Lung (tissue), 12 donors: ENCODE results near the gene KIAA1191. TPM values are rescaled to one million over a fixed set of nuclear protein-coding genes. Genes with fewer than 3 reads are reported as not detected.

Experiments used
- ATAC-seq: fragments of 200-7000 bp; cut with Tn5 transposase; one replicate; pipeline ENCODE4 v1.9.1; 2020; ENCODE audit warnings: moderate number of reproducible peaks; ENCODE audit not compliant: insufficient read depth, low FRiP score
- DNase-seq, 3 donors: peaks; one replicate each; pipeline ENCODE4 v3.0.0-alpha.2; 2013 to 2017
- H3K27ac ChIP-seq, 2 donors: one replicate each; pipeline ENCODE4 v1.5.1; 2013; ENCODE audit warnings: mild to moderate bottlenecking in 2 of 2, moderate library complexity in 2 of 2, control low read depth in 1 of 2, inconsistent platforms in 1 of 2, low read depth in 1 of 2, low read length in 1 of 2
- H3K27me3 ChIP-seq, 3 donors: one replicate each; pipeline ENCODE4 v1.5.1; 2013; ENCODE audit warnings: low read length in 2 of 3; ENCODE audit not compliant: control insufficient read depth in 3 of 3, insufficient read depth in 3 of 3
- H3K36me3 ChIP-seq, 4 donors: one replicate each; pipeline ENCODE4 v1.5.1; 2013; ENCODE audit warnings: low read length in 4 of 4, mild to moderate bottlenecking in 1 of 4, moderate library complexity in 1 of 4; ENCODE audit not compliant: control insufficient read depth in 4 of 4, insufficient read depth in 4 of 4
- H3K4me1 ChIP-seq, 5 donors: one replicate each; pipeline ENCODE4 v1.5.1; 2013; ENCODE audit warnings: low read length in 5 of 5, mild to moderate bottlenecking in 2 of 5, moderate library complexity in 1 of 5; ENCODE audit not compliant: control insufficient read depth in 5 of 5, insufficient read depth in 5 of 5
- H3K4me3 ChIP-seq: one replicate; pipeline ENCODE4 v1.5.1; 2013; ENCODE audit warnings: mild to moderate bottlenecking, control low read depth, moderate library complexity
- H3K9ac ChIP-seq, 2 donors: one replicate each; pipeline ENCODE4 v1.5.1; 2013; ENCODE audit warnings: low read length in 2 of 2, control low read depth in 1 of 2; ENCODE audit not compliant: insufficient read depth in 1 of 2
- H3K9me3 ChIP-seq, 4 donors: one replicate each; pipeline ENCODE4 v1.5.1; 2013; ENCODE audit warnings: low read length in 3 of 4, mild to moderate bottlenecking in 1 of 4, moderate library complexity in 1 of 4; ENCODE audit not compliant: control insufficient read depth in 4 of 4, insufficient read depth in 3 of 4
- CTCF ChIP-seq: IDR thresholded peaks from 2 replicates; pipeline ENCODE4 v1.5.1; 2012; ENCODE audit warnings: mild to moderate bottlenecking; ENCODE audit errors: control extremely low read depth, extremely low read depth
- WGBS, 2 donors: extraction: QIAGEN DNeasy Blood & Tissue Kit; methylation state at CpG; one replicate each; pipeline ENCODE4 v1.1.7; 2013; 5-methylcytosine and 5-hydroxymethylcytosine counted together
- polyA plus RNA-seq, 2 donors: library from polyadenylated mRNA; stranded (reverse); fragments of 200-250 nt; gene quantifications; one replicate each; pipeline ENCODE4 v1.2.1, GENCODE V29; 2013
- total RNA-seq, 2 donors: library from RNA; depleted of rRNA in 1 of 2; stranded (reverse); fragments of >200 nt in 1 of 2; gene quantifications; one replicate each; pipeline ENCODE4 v1.2.1, GENCODE V29; 2014 to 2021
- donor health status: control.
- donor health status: control.
- donor health status: Bipolar disorder and iron deficiency.
- donor health status: healthy.
- donor health status: DM: yes; HTN: yes; CAD: no.

The KIAA1191 gene
- total and polyA plus RNA-seq, 4 donors = 41.0 to 78.1 (median 61.8) TPM

DNA sequence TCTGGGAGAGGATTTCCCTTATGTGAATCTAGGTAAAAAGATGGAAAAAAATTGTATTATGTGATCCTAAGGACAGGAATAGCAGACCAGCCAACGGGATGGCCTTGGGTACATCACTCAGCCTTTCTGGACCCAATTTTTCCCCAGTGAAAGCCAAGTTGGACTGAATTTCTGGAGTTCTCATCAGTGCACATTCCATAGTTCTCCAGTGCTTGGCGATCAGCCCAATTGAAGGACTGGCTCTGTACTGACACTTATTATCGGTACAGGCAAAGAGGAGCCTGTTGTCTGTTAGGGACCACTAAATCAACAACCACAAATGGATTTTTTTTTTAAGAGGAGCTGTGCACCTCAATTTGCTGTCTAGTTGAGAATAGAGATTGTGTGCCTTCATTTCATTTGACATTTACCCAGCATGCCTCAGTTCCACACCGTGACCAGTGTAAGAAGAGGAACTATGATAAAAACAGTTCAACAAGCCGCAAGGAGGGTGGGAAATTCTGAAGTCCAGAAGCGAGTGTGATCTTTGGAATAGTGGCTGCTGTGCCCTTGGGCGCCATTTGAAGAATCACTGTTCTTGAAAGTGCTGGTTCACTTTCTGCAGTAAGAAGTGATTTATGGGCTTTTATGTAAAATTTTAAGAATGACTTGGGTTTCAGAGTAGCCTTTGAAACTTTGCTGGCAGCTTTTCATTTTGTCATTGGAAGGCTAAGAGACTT is 11.7 kb upstream of the KIAA1191 start:
- ATAC-seq = no peak
- H3K36me3 ChIP-seq = peaks cover under 1 to 27% (median 7%) of the 10 kb centered on the region in 4 donors
- no peaks in the 10 kb centered on the region for H3K9me3 ChIP-seq
- H3K4me1 ChIP-seq = peaks cover 0 to 12% (median 4%) of the 10 kb centered on the region in 5 donors
- H3K9ac ChIP-seq = no peak overlapping the region
- WGBS, 2 donors = 69% methylated on average over 7 of the region's 7 CpGs
- H3K27ac ChIP-seq = no peak overlapping the region
- no peaks in the 10 kb centered on the region for H3K27me3 ChIP-seq
- H3K4me3 ChIP-seq = no peak overlapping the region
- TF ChIP-seq CTCF = no peak
- DNase-seq = peak; percentile 51 to 69 (median 58)

- no peaks in the 10 kb centered on the region for H3K9me3 ChIP-seq
- H3K36me3 ChIP-seq = peaks cover 0 to 33% (median 8%) of the 10 kb centered on the region in 4 donors
- DNase-seq = no peak
- ATAC-seq = no peak
- peak overlapping the region in 1 of 2 donors; percentile 11 for H3K27ac ChIP-seq
- H3K9ac ChIP-seq = no peak overlapping the region
- H3K4me1 ChIP-seq = peaks cover 0 to 12% (median 4%) of the 10 kb centered on the region in 5 donors
- TF ChIP-seq CTCF = no peak
- H3K4me3 ChIP-seq = no peak overlapping the region
- WGBS, 2 donors = 91 to 92% methylated on average over 13 of the region's 13 CpGs
- H3K27me3 ChIP-seq = no peaks in the 10 kb centered on the region
Observed at GRCh38 chr5:176371621-176372539, 10.3 kb upstream of the KIAA1191 start.

- WGBS, 2 donors = 91 to 92% methylated on average over 8 of the region's 8 CpGs
- Histone ChIP-seq H3K27me3 (no peaks in the 10 kb centered on the region), H3K36me3 (peaks cover 0 to 30% (median 8%) of the 10 kb centered on the region in 4 donors), H3K4me3 (no peak overlapping the region), H3K4me1 (peaks cover 4 to 12% (median 5%) of the 10 kb centered on the region in 5 donors), H3K27ac (no peak overlapping the region), H3K9me3 (no peaks in the 10 kb centered on the region), H3K9ac (no peak overlapping the region)
- no peak for TF ChIP-seq CTCF
- DNase-seq (no peak), ATAC-seq (no peak)
Observed at GRCh38 chr5:176369934-176370711, 8.6 kb upstream of the KIAA1191 start.
